Retinal pigment epithelial cell (primary cell): ENCODE measurements around the gene LDLRAD3.

Experiments
- DNase-seq: peaks from one replicate; pipeline ENCODE4 v3.0.0-alpha.2; 2010; ENCODE audit warnings: low read depth
- H3K4me3 ChIP-seq: 2 replicates; pipeline ENCODE4 v1.5.1; 2011; ENCODE audit warnings: mild to moderate bottlenecking, low read length, control low read depth, moderate library complexity
- CTCF ChIP-seq: conservative IDR thresholded peaks from 2 replicates; pipeline ENCODE4 v1.5.1; 2011; ENCODE audit warnings: low read depth, low read length, control low read depth, inconsistent platforms

Gene LDLRAD3

GRCh38 chr11:36253238-36253637 lies 309.4 kb downstream of the LDLRAD3 start:
- no peak for DNase-seq
- no peak for TF ChIP-seq CTCF
- H3K4me3 ChIP-seq, result no peak overlapping the region

GRCh38 chr11:36254713-36255112 lies 310.9 kb downstream of the LDLRAD3 start:
- TF ChIP-seq CTCF, result no peak
- peak; percentile 85 for DNase-seq
- no peak overlapping the region for H3K4me3 ChIP-seq

GRCh38 chr11:36257351-36257750 lies 313.5 kb downstream of the LDLRAD3 start:
- no peak for TF ChIP-seq CTCF
- H3K4me3 ChIP-seq, result no peak overlapping the region
- no peak for DNase-seq

- peak; percentile 86 for TF ChIP-seq CTCF
- DNase-seq, result peak; percentile 46
- H3K4me3 ChIP-seq, result no peak overlapping the region
Observed at GRCh38 chr11:36258730-36259360, 315.0 kb downstream of the LDLRAD3 start.

- no peak overlapping the region for H3K4me3 ChIP-seq
- no peak for TF ChIP-seq CTCF
- no peak for DNase-seq
Observed at GRCh38 chr11:36261094-36261493, 317.2 kb downstream of the LDLRAD3 start.

GRCh38 chr11:36264011-36264972 lies 320.4 kb downstream of the LDLRAD3 start:
- no peak for TF ChIP-seq CTCF
- DNase-seq, result no peak
- H3K4me3 ChIP-seq, result no peak overlapping the region
